WTC11 (cell line): Measurements from ENCODE around the gene UGGT2. TPM values are rescaled to one million over a fixed set of nuclear protein-coding genes. Genes with fewer than 3 reads are reported as not detected.
"Not testable (repeated sequence)": the region's sequence is repeated elsewhere in the genome, so short reads cannot be mapped to it uniquely, and the experiment has no call there.

Source experiments
- ATAC-seq: fragments of 200-7000 bp; cut with Tn5 transposase; 2 replicates; pipeline ENCODE4 v1.10.0; 2021; ENCODE audit warnings: mild to moderate bottlenecking, moderate library complexity
- CTCF ChIA-PET: fragments of 300-600 bp; sonication (Branson Sonifier 250); formaldehyde crosslinking; loops from one replicate; lab custom pipeline; 2021; ENCODE audit warnings: antibody characterized with exemption; lab: Charles Lee
- POLR2A ChIA-PET: fragments of 350-600 bp; sonication (Branson Sonifier 250); formaldehyde crosslinking; loops from one replicate; lab custom pipeline; 2021; ENCODE audit warnings: antibody characterized with exemption; lab: Charles Lee
- DNase-seq: peaks from one replicate; pipeline ENCODE4 v3.0.0; 2021; ENCODE audit warnings: low spot score
- H3K27ac Mint-ChIP-seq: 2 replicates; pipeline ENCODE4 v1.8.0; 2021; ENCODE audit warnings: mixed read lengths
- H3K27me3 Mint-ChIP-seq: 2 replicates; pipeline ENCODE4 v1.8.0; 2021; ENCODE audit warnings: low read depth, mild to moderate bottlenecking, moderate library complexity, mixed read lengths
- H3K36me3 Mint-ChIP-seq: 2 replicates; pipeline ENCODE4 v1.8.0; 2021; ENCODE audit warnings: mixed read lengths
- H3K4me1 Mint-ChIP-seq: 2 replicates; pipeline ENCODE4 v1.8.0; 2022; ENCODE audit warnings: mixed read lengths
- H3K4me3 Mint-ChIP-seq: 2 replicates; pipeline ENCODE4 v1.8.0; 2021; ENCODE audit warnings: mild to moderate bottlenecking, moderate library complexity, mixed read lengths
- H3K9me3 Mint-ChIP-seq: 2 replicates; pipeline ENCODE4 v1.8.0; 2021; ENCODE audit warnings: mixed read lengths
- ATF1 ChIP-seq: sonication (generic); formaldehyde crosslinking; IDR thresholded peaks from 2 replicates; pipeline ENCODE4 v1.8.1; 2023; ENCODE audit warnings: mild to moderate bottlenecking, moderate library complexity, missing genetic modification reagents
- CREM ChIP-seq: sonication (generic); formaldehyde crosslinking; IDR thresholded peaks from 2 replicates; pipeline ENCODE4 v1.8.1; 2022; ENCODE audit warnings: mild to moderate bottlenecking, missing genetic modification reagents, moderate library complexity
- CTCF ChIP-seq: fragments of 200-600 bp; IDR thresholded peaks from 2 replicates; pipeline ENCODE4 v1.8.0; 2022; ENCODE audit warnings: antibody characterized with exemption
- ETV6 ChIP-seq: sonication (generic); formaldehyde crosslinking; IDR thresholded peaks from 2 replicates; pipeline ENCODE4 v1.8.1; 2022; ENCODE audit warnings: mild to moderate bottlenecking, missing genetic modification reagents
- FOXK1 ChIP-seq: sonication (generic); formaldehyde crosslinking; IDR thresholded peaks from 2 replicates; pipeline ENCODE4 v1.8.0; 2022; ENCODE audit warnings: mild to moderate bottlenecking, moderate library complexity, missing genetic modification reagents
- GRHL2 ChIP-seq: fragments of 250-450 bp; sonication (Bioruptor Pico); IDR thresholded peaks from 2 replicates; pipeline ENCODE4 v1.8.0; 2022; ENCODE audit warnings: mild to moderate bottlenecking, moderate library complexity; ENCODE audit not compliant: insufficient replicate concordance, severe bottlenecking
- MYBL2 ChIP-seq: sonication (generic); formaldehyde crosslinking; IDR thresholded peaks from 2 replicates; pipeline ENCODE4 v1.8.1; 2023; ENCODE audit warnings: mild to moderate bottlenecking, moderate library complexity, missing genetic modification reagents
- OVOL2 ChIP-seq: fragments of 250-450 bp; sonication (Bioruptor Pico); IDR thresholded peaks from 2 replicates; pipeline ENCODE4 v1.9.0; 2021; ENCODE audit warnings: mild to moderate bottlenecking, borderline replicate concordance
- PREB ChIP-seq: sonication (generic); formaldehyde crosslinking; IDR thresholded peaks from 2 replicates; pipeline ENCODE4 v1.8.1; 2022; ENCODE audit warnings: mild to moderate bottlenecking, missing genetic modification reagents, moderate library complexity, borderline replicate concordance
- PRRX2 ChIP-seq: fragments of 250-450 bp; sonication (Bioruptor Pico); IDR thresholded peaks from 2 replicates; pipeline ENCODE4 v1.8.0; 2021; ENCODE audit warnings: mild to moderate bottlenecking
- RORB ChIP-seq: fragments of 250-450 bp; sonication (Bioruptor Pico); IDR thresholded peaks from 2 replicates; pipeline ENCODE4 v1.9.0; 2021; ENCODE audit warnings: mild to moderate bottlenecking
- SMAD3 ChIP-seq: sonication (generic); formaldehyde crosslinking; IDR thresholded peaks from 2 replicates; pipeline ENCODE4 v1.8.0; 2022; ENCODE audit warnings: missing genetic modification reagents, mild to moderate bottlenecking, borderline replicate concordance
- ZBTB43 ChIP-seq: sonication (generic); formaldehyde crosslinking; IDR thresholded peaks from 2 replicates; pipeline ENCODE4 v1.8.1; 2023; ENCODE audit warnings: mild to moderate bottlenecking, missing genetic modification reagents
- ZNF138 ChIP-seq: sonication (generic); formaldehyde crosslinking; conservative IDR thresholded peaks from 2 replicates; pipeline ENCODE4 v1.8.1; 2022; ENCODE audit warnings: mild to moderate bottlenecking, moderate library complexity, missing genetic modification reagents
- ZNF671 ChIP-seq: fragments of 250-450 bp; sonication (Bioruptor Pico); IDR thresholded peaks from 2 replicates; pipeline ENCODE4 v1.8.0; 2021; ENCODE audit warnings: mild to moderate bottlenecking
- total RNA-seq: library from RNA; stranded (reverse); gene quantifications from 3 replicates; pipeline ENCODE4 v1.2.3, GENCODE V29; 2021
- TF ChIP-seq, protein P1 (sequence below): sonication (generic); formaldehyde crosslinking; IDR thresholded peaks from 2 replicates; pipeline ENCODE4 v1.8.1; 2022; ENCODE audit warnings: low read depth, missing genetic modification reagents, borderline replicate concordance

Gene UGGT2
- total RNA-seq, 1 experiment from 2014 or later = 31.1 TPM

DNA sequence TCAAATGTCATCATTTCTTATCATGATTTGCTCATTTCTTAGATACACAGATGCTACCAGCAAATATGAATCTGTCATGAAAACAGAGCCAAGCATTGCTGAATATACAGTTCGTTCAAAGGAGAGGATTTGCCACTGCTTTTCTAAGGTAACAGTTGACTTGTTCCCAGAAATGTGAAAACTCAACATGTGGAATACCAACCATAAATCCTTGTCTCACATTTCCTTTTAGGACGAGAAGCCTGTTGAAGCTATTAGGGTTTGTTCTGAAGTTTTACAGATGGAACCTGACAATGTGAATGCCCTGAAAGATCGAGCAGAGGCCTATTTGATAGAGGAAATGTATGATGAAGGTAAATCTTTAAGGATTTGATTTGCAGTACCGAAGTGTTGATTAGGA is 289.6 kb downstream of the UGGT2 start (continued):
- TF ChIP-seq GRHL2 (no peak), PREB (CRISPR knock-in tag) (no peak), ZNF138 (CRISPR knock-in tag) (no peak), CTCF (no peak), OVOL2 (no peak), PRRX2 (CRISPR knock-in tag) (no peak)

DNA sequence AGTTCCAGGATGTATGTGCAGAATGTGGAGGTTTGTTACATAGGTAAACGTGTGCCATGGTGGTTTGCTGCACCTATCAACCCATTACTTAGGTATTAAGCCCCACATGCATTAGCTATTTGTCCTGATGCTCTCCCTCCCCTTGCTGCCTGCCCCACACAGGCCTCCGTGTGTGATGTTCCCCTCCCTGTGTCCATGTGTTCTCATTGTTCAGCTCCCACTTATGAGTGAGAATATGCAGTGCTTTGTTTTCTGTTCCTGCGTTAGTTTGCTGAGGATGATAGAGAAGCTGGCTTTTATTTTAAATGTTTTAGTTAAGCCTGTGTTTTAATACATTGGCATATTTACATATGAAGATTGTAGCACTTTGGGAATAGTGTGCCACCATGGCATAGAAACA is 290.6 kb downstream of the UGGT2 start:
- H3K4me3 Mint-ChIP-seq, DNase-seq, ATAC-seq, POLR2A ChIA-PET, H3K4me1 Mint-ChIP-seq, H3K36me3 Mint-ChIP-seq, H3K27ac Mint-ChIP-seq, H3K27me3 Mint-ChIP-seq, H3K9me3 Mint-ChIP-seq, CTCF ChIA-PET: not testable (repeated sequence)

DNA sequence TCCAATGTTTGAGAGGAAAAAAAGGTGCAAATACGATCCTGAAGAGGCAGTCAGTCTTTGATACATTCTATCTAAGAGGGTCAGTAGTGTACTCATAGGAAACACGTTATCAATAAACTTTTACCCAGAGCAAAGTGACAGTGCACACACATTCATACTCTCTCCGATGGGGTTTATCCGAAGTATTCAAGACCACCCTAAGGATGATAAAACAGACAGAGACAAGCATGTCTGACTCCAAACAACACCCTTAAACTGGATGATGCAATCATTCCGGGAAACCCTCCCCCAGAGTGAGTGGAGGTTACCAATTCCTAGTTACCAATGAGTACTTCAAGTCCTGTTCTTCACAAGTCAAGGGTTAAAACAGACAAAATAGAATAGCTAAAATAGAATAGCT is 297.1 kb downstream of the UGGT2 start:
- ChIA-PET POLR2A (no interaction called here), CTCF (no interaction called here)
- Mint-ChIP-seq H3K4me3 (no peak overlapping the region), H3K36me3 (no peaks in the 10 kb centered on the region), H3K27me3 (no peaks in the 10 kb centered on the region), H3K4me1 (peaks cover 4% of the 10 kb centered on the region; the same call in 1 of the 2 replicates), H3K9me3 (no peaks in the 10 kb centered on the region), H3K27ac (peak overlapping the region; percentile 92)
- DNase-seq (no peak), ATAC-seq (peak; percentile 47; the same call in 1 of the 2 replicates)
- TF ChIP-seq ATF1 (CRISPR knock-in tag) (no peak), SMAD3 (CRISPR knock-in tag) (no peak), ETV6 (CRISPR knock-in tag) (no peak), CTCF (no peak), CREM (CRISPR knock-in tag) (no peak), ZNF671 (no peak), ZBTB43 (CRISPR knock-in tag) (no peak), MYBL2 (no peak), FOXK1 (no peak), RORB (CRISPR knock-in tag) (no peak)
- TF ChIP-seq, protein P1, sequence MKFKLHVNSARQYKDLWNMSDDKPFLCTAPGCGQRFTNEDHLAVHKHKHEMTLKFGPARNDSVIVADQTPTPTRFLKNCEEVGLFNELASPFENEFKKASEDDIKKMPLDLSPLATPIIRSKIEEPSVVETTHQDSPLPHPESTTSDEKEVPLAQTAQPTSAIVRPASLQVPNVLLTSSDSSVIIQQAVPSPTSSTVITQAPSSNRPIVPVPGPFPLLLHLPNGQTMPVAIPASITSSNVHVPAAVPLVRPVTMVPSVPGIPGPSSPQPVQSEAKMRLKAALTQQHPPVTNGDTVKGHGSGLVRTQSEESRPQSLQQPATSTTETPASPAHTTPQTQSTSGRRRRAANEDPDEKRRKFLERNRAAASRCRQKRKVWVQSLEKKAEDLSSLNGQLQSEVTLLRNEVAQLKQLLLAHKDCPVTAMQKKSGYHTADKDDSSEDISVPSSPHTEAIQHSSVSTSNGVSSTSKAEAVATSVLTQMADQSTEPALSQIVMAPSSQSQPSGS (CRISPR knock-in tag) = no peak
